ENCODE results near the gene FITM1. TPM values are rescaled to one million over a fixed set of nuclear protein-coding genes. Genes with fewer than 3 reads are reported as not detected.

The FITM1 gene
- total RNA-seq, 1 experiment from 2014 or later, result 0.55 TPM

- Histone ChIP-seq H3K9ac (ENCODE audit: low read length) (no peak overlapping the region), H3K9me3 (ENCODE audit: low read length) (no peaks in the 10 kb centered on the region), H3K36me3 (ENCODE audit: low read depth, low read length) (no peaks in the 10 kb centered on the region), H3K9me2 (replicated peaks; ENCODE audit: low read length) (no peaks in the 10 kb centered on the region), H3K79me2 (ENCODE audit: low read length) (no peaks in the 10 kb centered on the region), H3F3A (ENCODE audit: low read length, unreplicated experiment) (no peaks in the 10 kb centered on the region), H2AFZ (ENCODE audit: low read length) (no peak overlapping the region), H3K4me3 (ENCODE audit: low read length) (no peak overlapping the region), H3K4me2 (ENCODE audit: low read length) (no peak overlapping the region), H3K27me3 (ENCODE audit: low read length) (no peaks in the 10 kb centered on the region), H3K4me1 (ENCODE audit: insufficient read depth, low read length) (no peaks in the 10 kb centered on the region), H3K27ac (ENCODE audit: low read length) (no peak overlapping the region), H4K20me1 (ENCODE audit: low read length) (no peaks in the 10 kb centered on the region)
- intact Hi-C loops (cut with micrococcal nuclease), result no loop called here
- CTCF ChIA-PET, result no interaction called here
- DNase-seq (no peak), ATAC-seq (no peak)
- no TSS peak for BruUV-seq (replicated peaks)
- no peak for TF ChIP-seq EZH2phosphoT487 (IDR thresholded peaks at IDR 0.05; ENCODE audit: borderline replicate concordance, low read length)
- no peak for TF ChIP-seq EZH2 (IDR thresholded peaks at IDR 0.05; ENCODE audit: low read length, unreplicated experiment)
- no peak for TF ChIP-seq CTCF (conservative IDR thresholded peaks at IDR 0.05; ENCODE audit: low read depth, low read length)
- POLR2A ChIA-PET (ENCODE audit: unreplicated experiment), result interaction anchor here (0.6 kb wide), 1 partner anchor 10 kb away, joined by 4 read pairs; no protein-coding TSS in a partner anchor
These were observed 955 bp upstream of the FITM1 start for GRCh38 chr14:24129410-24129998.

GRCh38 chr14:24130717-24131548, 474 bp downstream of the FITM1 start:
- H3K27me3 ChIP-seq (ENCODE audit: low read length), result no peaks in the 10 kb centered on the region
- DNase-seq (no peak), ATAC-seq (no peak)
- CTCF ChIA-PET, result interaction anchor here (0.6 kb wide), 1 partner anchor 73 kb away, joined by 3 read pairs; no protein-coding TSS in a partner anchor
- TF ChIP-seq CTCF (conservative IDR thresholded peaks at IDR 0.05; ENCODE audit: low read depth, low read length) (no peak), EZH2phosphoT487 (IDR thresholded peaks at IDR 0.05; ENCODE audit: borderline replicate concordance, low read length) (no peak), EZH2 (IDR thresholded peaks at IDR 0.05; ENCODE audit: low read length, unreplicated experiment) (no peak)
- no peak overlapping the region for H3K4me2 ChIP-seq (ENCODE audit: low read length)
- intact Hi-C loops (cut with micrococcal nuclease), result no loop called here
- H3K27ac ChIP-seq (ENCODE audit: low read length), result no peak overlapping the region
- H3F3A ChIP-seq (ENCODE audit: low read length, unreplicated experiment), result no peaks in the 10 kb centered on the region
- H3K4me3 ChIP-seq (ENCODE audit: low read length), result no peak overlapping the region
- no peaks in the 10 kb centered on the region for H3K36me3 ChIP-seq (ENCODE audit: low read depth, low read length)
- no peak overlapping the region for H2AFZ ChIP-seq (ENCODE audit: low read length)
- H3K79me2 ChIP-seq (ENCODE audit: low read length), result no peaks in the 10 kb centered on the region
- no peak overlapping the region for H3K9ac ChIP-seq (ENCODE audit: low read length)
- POLR2A ChIA-PET (ENCODE audit: unreplicated experiment), result no interaction called here
- H3K9me2 ChIP-seq (replicated peaks; ENCODE audit: low read length), result no peaks in the 10 kb centered on the region
- H3K4me1 ChIP-seq (ENCODE audit: insufficient read depth, low read length), result peaks cover 6% of the 10 kb centered on the region
- H3K9me3 ChIP-seq (ENCODE audit: low read length), result no peaks in the 10 kb centered on the region
- BruUV-seq (replicated peaks), result no TSS peak
- no peaks in the 10 kb centered on the region for H4K20me1 ChIP-seq (ENCODE audit: low read length)

GRCh38 chr14:24131549-24131966, 1.1 kb downstream of the FITM1 start:
- Histone ChIP-seq H3K79me2 (ENCODE audit: low read length) (peaks cover 2% of the 10 kb centered on the region; the same call in 1 of the 2 replicates), H3K9me3 (ENCODE audit: low read length) (no peaks in the 10 kb centered on the region), H3K4me2 (ENCODE audit: low read length) (no peak overlapping the region), H3K4me1 (ENCODE audit: insufficient read depth, low read length) (peaks cover 7% of the 10 kb centered on the region), H2AFZ (ENCODE audit: low read length) (no peak overlapping the region), H3K27ac (ENCODE audit: low read length) (no peak overlapping the region), H3F3A (ENCODE audit: low read length, unreplicated experiment) (no peaks in the 10 kb centered on the region), H3K9ac (ENCODE audit: low read length) (no peak overlapping the region), H4K20me1 (ENCODE audit: low read length) (no peaks in the 10 kb centered on the region), H3K9me2 (replicated peaks; ENCODE audit: low read length) (no peaks in the 10 kb centered on the region), H3K27me3 (ENCODE audit: low read length) (no peaks in the 10 kb centered on the region), H3K36me3 (ENCODE audit: low read depth, low read length) (no peaks in the 10 kb centered on the region), H3K4me3 (ENCODE audit: low read length) (no peak overlapping the region)
- ATAC-seq, result no peak
- no peak for DNase-seq
- no peak for TF ChIP-seq EZH2 (IDR thresholded peaks at IDR 0.05; ENCODE audit: low read length, unreplicated experiment)
- no peak for TF ChIP-seq EZH2phosphoT487 (IDR thresholded peaks at IDR 0.05; ENCODE audit: borderline replicate concordance, low read length)
- TF ChIP-seq CTCF (conservative IDR thresholded peaks at IDR 0.05; ENCODE audit: low read depth, low read length), result no peak
- no TSS peak for BruUV-seq (replicated peaks)
- POLR2A ChIA-PET (ENCODE audit: unreplicated experiment), result no interaction called here
- intact Hi-C loops (cut with micrococcal nuclease), result no loop called here
- CTCF ChIA-PET, result no interaction called here

Measured in PC-3 (cell line).